NCI-H2196 (cell line): ENCODE data around the gene TRPM4.
"Not testable (repeated sequence)": the region's sequence is repeated elsewhere in the genome, so short reads cannot be mapped to it uniquely, and the experiment has no call there.

Experiments
- DNase-seq: peaks from one replicate; lab custom pipeline; 2025; ENCODE audit not compliant: unreplicated experiment; lab: John Stamatoyannopoulos, UW

TRPM4 gene

GRCh38 chr19:49150106-49150943, 7.3 kb upstream of the TRPM4 start:
- DNase-seq: peak; percentile 91

- DNase-seq: peak; percentile 51
Observed at GRCh38 chr19:49150944-49151243, 6.7 kb upstream of the TRPM4 start.

GRCh38 chr19:49151267-49152118, 6.1 kb upstream of the TRPM4 start:
- peak; percentile 98 for DNase-seq

- DNase-seq: no peak
Observed at GRCh38 chr19:49152119-49152550, 5.5 kb upstream of the TRPM4 start.

- no peak for DNase-seq
Observed at GRCh38 chr19:49153167-49153809, 4.3 kb upstream of the TRPM4 start.

GRCh38 chr19:49154279-49154678, 3.3 kb upstream of the TRPM4 start:
- no peak for DNase-seq

- DNase-seq: no peak
Observed at GRCh38 chr19:49155005-49155819, 2.4 kb upstream of the TRPM4 start, which contains the start of gene HRC. Gene HRC (minus strand): TSS chr19:49155396. CDS start chr19:49155237, 159 bp downstream.

GRCh38 chr19:49155820-49156346, 1.7 kb upstream of the TRPM4 start:
- no peak for DNase-seq

- no peak for DNase-seq
Observed at GRCh38 chr19:49160450-49161189, 3.0 kb downstream of the TRPM4 start.

- peak; percentile 31 for DNase-seq
Observed at GRCh38 chr19:49161987-49162386, 4.4 kb downstream of the TRPM4 start.

GRCh38 chr19:49165111-49165750, 7.6 kb downstream of the TRPM4 start:
- DNase-seq: peak; percentile 29

GRCh38 chr19:49165865-49166301, 8.3 kb downstream of the TRPM4 start:
- DNase-seq: no peak

- DNase-seq: no peak
Observed at GRCh38 chr19:49167857-49168409, 10.3 kb downstream of the TRPM4 start.

- DNase-seq: no peak
Observed at GRCh38 chr19:49168421-49168820, 10.8 kb downstream of the TRPM4 start.

GRCh38 chr19:49173198-49173597, 15.6 kb downstream of the TRPM4 start:
- no peak for DNase-seq

- DNase-seq: no peak
Observed at GRCh38 chr19:49180659-49181058, 23.1 kb downstream of the TRPM4 start.

- not testable (repeated sequence) for DNase-seq
Observed at GRCh38 chr19:49182010-49182847, 24.6 kb downstream of the TRPM4 start.

- no peak for DNase-seq
Observed at GRCh38 chr19:49182848-49183375, 25.3 kb downstream of the TRPM4 start.
